Measurements from ENCODE around the gene ITIH3.

GRCh38 chr3:52846432-52846965, 51.9 kb downstream of the ITIH3 start:
- no peak for TF ChIP-seq CTCF (IDR thresholded peaks at IDR 0.05)
- no peak for TF ChIP-seq POLR2A (IDR thresholded peaks at IDR 0.05)
